Pancreas (tissue), 10 donors: ENCODE data around the gene NCK2. TPM values are rescaled to one million over a fixed set of nuclear protein-coding genes. Genes with fewer than 3 reads are reported as not detected.

ENCODE experiments used
- ATAC-seq, 4 donors: fragments of 200-7000 bp; cut with Tn5 transposase; one replicate each; pipeline versions ENCODE4 v1.8.0 to v1.9.1; 2020; ENCODE audit warnings: mild to moderate bottlenecking in 4 of 4, moderate library complexity in 4 of 4
- DNase-seq, 6 donors: peaks; one replicate each; pipeline ENCODE4 v3.0.0-alpha.2; 2020
- FAIRE-seq: peaks from 2 replicates; lab custom pipeline; 2012; peaks lifted over from hg19 to GRCh38; lab: Jason Lieb, UNC
- H3K27ac ChIP-seq, 4 donors: fragments of 200-600 bp; sonication (generic); 1 replicate in 3 of 4; 2 replicates in 1 of 4; pipeline versions ENCODE4 v1.5.0 to v1.8.0; 2020
- H3K27me3 ChIP-seq, 4 donors: fragments of 200-600 bp; one replicate each; pipeline ENCODE4 v1.8.0; 2021
- H3K36me3 ChIP-seq, 3 donors: fragments of 200-600 bp; sonication (generic) in 1 of 3; one replicate each; pipeline versions ENCODE4 v1.5.0 to v1.8.0; 2020 to 2021
- H3K4me1 ChIP-seq, 3 donors: fragments of 200-600 bp; one replicate each; pipeline ENCODE4 v1.8.0; 2021
- H3K4me3 ChIP-seq, 4 donors: fragments of 200-600 bp; sonication (generic) in 2 of 4; one replicate each; pipeline versions ENCODE4 v1.5.0 to v1.8.0; 2020 to 2021
- H3K9me3 ChIP-seq, 4 donors: fragments of 200-600 bp; one replicate each; pipeline ENCODE4 v1.8.0; 2021
- CTCF ChIP-seq, 4 donors: fragments of 200-600 bp; sonication (generic) in 3 of 4; IDR thresholded peaks; one replicate each; pipeline versions ENCODE4 v1.5.0 to v1.8.0; 2021; ENCODE audit warnings: antibody characterized with exemption in 4 of 4
- WGBS, 2 donors: extraction: QIAGEN DNeasy Blood & Tissue Kit; methylation state at CpG; one replicate each; pipeline ENCODE4 v1.1.7; 2013; 5-methylcytosine and 5-hydroxymethylcytosine counted together
- intact Hi-C, 3 donors: fragments of 100-400 bp; cut with DNase I; formaldehyde crosslinking; loops; one replicate each; pipeline versions ENCODE4 v1.11.1 to v1.14.2; 2022
- polyA plus RNA-seq, 2 donors: library from polyadenylated mRNA; stranded (reverse); fragments of 200-250 nt; gene quantifications; one replicate each; pipeline ENCODE4 v1.2.3, GENCODE V29; 2013
- total RNA-seq, 6 donors: library from RNA; stranded (reverse); fragmentation: NEBNext Ultra II Directional in 4 of 6; extraction: Animal tissue kit (Norgen Biotek cat#: 25700) in 4 of 6; gene quantifications; one replicate each; pipeline versions ENCODE4 v1.2.1 to v1.2.4, GENCODE V29; 2021 to 2023
- donor health status: healthy with polysubstance abuse.
- donor health status: DM: no; HTN: no; CAD: no; lungs with moderate emphysema.
- donor health status: DM: no; HTN: no; CAD: no.
- donor health status: control.
- donor health status: control.
- donor health status: Bipolar disorder and iron deficiency.
- donor health status: DM: yes; HTN: yes; CAD: no.
- donor health status: DM: no; HTN: no; CAD: no.
- donor health status: DM: no; HTN: no; CAD: no.
- donor health status: DM: yes; HTN: yes; CAD: no.

The NCK2 gene
- total and polyA plus RNA-seq, 8 donors: 28.4 to 57.6 (median 31.2) TPM

DNA sequence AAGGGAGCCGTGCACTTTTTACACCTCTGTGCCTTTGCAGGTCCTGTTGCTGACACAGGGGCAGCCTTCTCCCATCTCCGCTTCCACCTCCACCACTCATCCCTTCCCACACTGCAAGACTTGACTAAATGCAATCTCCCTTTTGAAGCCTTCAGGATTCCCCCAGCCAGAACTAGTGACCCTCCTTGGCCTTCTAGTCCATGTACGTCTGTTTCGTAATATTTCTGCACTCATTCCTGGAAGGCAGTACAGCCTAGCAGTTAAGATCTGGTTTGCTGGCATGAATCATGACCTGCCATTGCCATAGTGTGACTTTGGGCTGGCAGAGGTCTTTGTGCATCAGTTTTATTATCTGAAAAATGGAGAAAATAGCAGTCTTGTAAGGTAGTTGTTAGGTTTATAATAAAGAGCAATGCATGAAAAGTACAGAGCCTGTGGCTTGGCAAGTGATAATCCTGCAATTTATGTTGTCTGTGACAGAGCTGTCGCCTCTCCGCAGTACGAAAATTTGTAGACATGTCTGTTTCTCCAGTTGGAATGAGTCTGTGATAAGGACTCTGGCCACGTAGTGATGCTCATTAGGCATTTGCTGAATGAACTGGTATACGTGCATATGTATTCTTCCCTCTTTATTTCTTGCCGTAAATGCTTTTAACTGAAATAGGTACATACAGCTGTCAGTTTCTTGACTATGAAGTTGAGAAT is 36.7 kb downstream of the NCK2 start:
- peaks cover 0 to 6% (median 3%) of the 10 kb centered on the region in 3 donors for H3K4me1 ChIP-seq
- intact Hi-C loops: no loop called here
- DNase-seq: no peak
- no peaks in the 10 kb centered on the region for H3K36me3 ChIP-seq
- FAIRE-seq: no peak
- ATAC-seq: no peak
- no peaks in the 10 kb centered on the region for H3K27me3 ChIP-seq
- WGBS, 2 donors: 85 to 86% methylated on average over 10 of the region's 10 CpGs
- H3K27ac ChIP-seq: no peak overlapping the region
- H3K9me3 ChIP-seq: no peaks in the 10 kb centered on the region
- TF ChIP-seq CTCF (IDR thresholded peaks at IDR 0.05): no peak
- H3K4me3 ChIP-seq: no peak overlapping the region

DNA sequence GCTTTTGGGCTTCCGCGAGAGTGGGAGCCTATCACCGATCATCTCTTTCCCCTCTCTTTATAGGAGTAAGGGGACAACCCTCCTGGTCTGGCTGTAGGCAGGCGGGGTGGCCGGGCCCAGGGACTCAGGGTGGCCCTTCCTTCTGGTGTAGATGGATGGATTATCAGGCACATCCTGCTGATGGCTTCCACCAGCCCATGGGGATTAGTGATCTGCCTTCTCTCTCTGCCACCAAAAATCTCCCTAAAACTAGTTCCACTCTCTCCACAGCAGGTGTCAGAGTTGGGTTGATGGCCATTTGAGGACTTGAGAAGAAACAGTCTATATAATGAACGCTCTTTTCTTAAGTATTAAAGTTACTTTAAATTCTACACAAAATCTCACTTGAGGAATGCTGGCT is 37.4 kb downstream of the NCK2 start:
- Histone ChIP-seq H3K4me1 (peaks cover 0 to 6% (median 0%) of the 10 kb centered on the region in 3 donors), H3K36me3 (no peaks in the 10 kb centered on the region), H3K27ac (no peak overlapping the region), H3K27me3 (no peaks in the 10 kb centered on the region), H3K4me3 (no peak overlapping the region), H3K9me3 (no peaks in the 10 kb centered on the region)
- ATAC-seq (no peak), FAIRE-seq (no peak), DNase-seq (no peak)
- TF ChIP-seq CTCF (IDR thresholded peaks at IDR 0.05): no peak
- intact Hi-C loops: no loop called here
- WGBS, 2 donors: 87 to 95% methylated on average over 6 of the region's 6 CpGs

DNA sequence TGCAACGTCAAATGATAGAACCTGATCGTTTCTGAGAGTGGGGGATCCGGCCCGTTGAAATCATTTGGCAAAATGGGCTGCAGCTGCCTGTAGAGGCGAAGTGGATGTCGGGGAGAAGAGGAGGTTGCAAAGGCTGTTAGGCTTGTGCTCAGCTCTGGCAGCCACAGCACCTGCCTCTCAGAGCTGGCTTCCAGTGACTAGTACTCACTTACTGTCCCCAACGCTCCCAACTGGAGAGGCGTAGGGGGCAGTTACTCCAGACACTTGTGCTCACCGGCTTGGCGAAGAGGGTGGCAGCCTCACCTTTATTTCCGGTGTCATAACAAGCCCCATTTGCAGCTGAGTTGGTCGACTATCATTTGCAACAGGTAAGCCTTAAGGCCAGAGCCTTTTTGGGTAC is 37.9 kb downstream of the NCK2 start:
- Histone ChIP-seq H3K9me3 (no peaks in the 10 kb centered on the region), H3K4me3 (no peak overlapping the region), H3K27ac (no peak overlapping the region), H3K27me3 (no peaks in the 10 kb centered on the region), H3K36me3 (no peaks in the 10 kb centered on the region), H3K4me1 (peaks cover 0 to 2% (median 0%) of the 10 kb centered on the region in 3 donors)
- no peak for FAIRE-seq
- no peak for TF ChIP-seq CTCF (IDR thresholded peaks at IDR 0.05)
- DNase-seq: no peak
- no peak for ATAC-seq
- intact Hi-C loops: no loop called here
- WGBS, 2 donors: 79 to 83% methylated on average over 12 of the region's 12 CpGs

DNA sequence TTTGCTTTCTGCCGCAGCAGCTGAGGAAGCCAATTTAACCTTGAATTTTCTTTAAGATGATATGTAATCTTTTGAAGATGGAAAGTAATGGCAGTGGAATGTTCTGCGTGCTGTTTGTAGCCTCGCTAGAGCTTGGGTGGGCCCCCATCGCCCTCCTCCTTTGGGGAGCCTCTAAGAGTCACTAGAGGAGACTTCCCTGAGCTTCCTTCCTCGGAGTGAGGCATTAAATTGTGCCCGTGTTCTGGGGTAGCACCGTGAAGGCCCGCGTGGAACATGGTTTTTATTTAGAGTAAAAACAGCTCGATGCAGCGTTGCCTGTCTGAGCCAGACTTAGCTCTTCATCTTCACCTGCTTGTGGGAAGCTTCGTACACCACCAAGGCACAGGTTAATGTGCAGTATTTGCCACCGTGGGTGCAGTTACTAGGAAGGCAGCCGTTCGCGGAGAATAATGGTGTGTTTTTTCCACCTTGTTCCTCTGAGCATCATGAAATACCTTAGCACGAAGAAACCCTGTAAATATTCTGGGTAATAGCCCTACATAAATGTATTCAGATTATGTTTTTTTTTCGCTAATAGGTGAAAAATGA is 38.5 kb downstream of the NCK2 start:
- Histone ChIP-seq H3K27ac (no peak overlapping the region), H3K4me3 (no peak overlapping the region), H3K9me3 (no peaks in the 10 kb centered on the region), H3K27me3 (no peaks in the 10 kb centered on the region), H3K4me1 (no peaks in the 10 kb centered on the region), H3K36me3 (no peaks in the 10 kb centered on the region)
- no peak for TF ChIP-seq CTCF (IDR thresholded peaks at IDR 0.05)
- WGBS, 2 donors: 85 to 86% methylated on average over 18 of the region's 18 CpGs
- no peak for DNase-seq
- intact Hi-C loops: no loop called here
- FAIRE-seq: no peak
- no peak for ATAC-seq

DNA sequence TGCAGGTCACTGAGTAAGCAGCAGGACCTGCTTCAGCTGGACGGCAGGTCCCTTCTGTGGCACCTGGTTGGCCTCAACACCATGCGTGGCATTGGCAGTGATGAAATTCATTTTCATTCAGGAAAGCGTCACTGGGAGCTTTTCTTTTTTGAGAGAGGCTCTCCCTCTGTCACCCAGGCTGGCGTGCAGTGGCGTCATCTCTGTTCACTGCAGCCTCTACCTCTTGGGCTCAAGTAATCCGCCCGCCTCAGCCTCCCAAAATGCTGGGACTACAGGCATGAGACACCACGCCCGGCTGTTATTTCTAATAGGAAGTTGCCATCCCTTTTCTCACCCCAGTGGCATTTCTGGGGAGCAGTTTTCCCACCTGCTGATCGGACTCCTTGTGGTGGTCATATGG is 39.3 kb downstream of the NCK2 start:
- H3K27me3 ChIP-seq: no peaks in the 10 kb centered on the region
- no peak for TF ChIP-seq CTCF (IDR thresholded peaks at IDR 0.05)
- intact Hi-C loops: no loop called here
- H3K9me3 ChIP-seq: no peaks in the 10 kb centered on the region
- FAIRE-seq (no peak), DNase-seq (no peak), ATAC-seq (no peak)
- H3K4me3 ChIP-seq: no peak overlapping the region
- no peak overlapping the region for H3K27ac ChIP-seq
- H3K4me1 ChIP-seq: no peaks in the 10 kb centered on the region
- no peaks in the 10 kb centered on the region for H3K36me3 ChIP-seq
- 88 to 91% methylated on average over 10 of the region's 10 CpGs for WGBS, 2 donors
